ENCODE data around the gene PCDHGA1.
"Not testable (repeated sequence)": the region's sequence is repeated elsewhere in the genome, so short reads cannot be mapped to it uniquely, and the experiment has no call there.

PCDHGA1 gene

GRCh38 chr5:141388661-141389060 lies 58.3 kb downstream of the PCDHGA1 start:
- Histone ChIP-seq H3K9me3 (ENCODE audit: insufficient read depth, low read length) (peaks cover 10% of the 10 kb centered on the region; the same call in 1 of the 2 replicates), H3K36me3 (ENCODE audit: insufficient read depth, insufficient read length, low read length) (no peaks in the 10 kb centered on the region), H3K4me1 (ENCODE audit: insufficient read depth, insufficient read length) (no peaks in the 10 kb centered on the region), H3K27me3 (ENCODE audit: insufficient read depth, insufficient read length) (no peaks in the 10 kb centered on the region), H3K9ac (ENCODE audit: insufficient read length, low read depth) (no peak overlapping the region), H3K4me3 (ENCODE audit: insufficient read length, low read depth) (no peak overlapping the region)
- no peak for TF ChIP-seq SUZ12 (IDR thresholded peaks at IDR 0.05; ENCODE audit: extremely low read depth, insufficient read depth, insufficient read length)
- no peak for TF ChIP-seq YY1 (IDR thresholded peaks at IDR 0.05; ENCODE audit: insufficient read depth, insufficient read length)
- no peak for TF ChIP-seq ZNF274 (IDR thresholded peaks at IDR 0.05; ENCODE audit: low read depth, low read length)
- DNase-seq (ENCODE audit: low read depth, low spot score) = no peak

- Histone ChIP-seq H3K36me3 (ENCODE audit: insufficient read depth, insufficient read length, low read length) (no peaks in the 10 kb centered on the region), H3K4me1 (ENCODE audit: insufficient read depth, insufficient read length) (no peaks in the 10 kb centered on the region), H3K27me3 (ENCODE audit: insufficient read depth, insufficient read length) (no peaks in the 10 kb centered on the region), H3K4me3 (ENCODE audit: insufficient read length, low read depth) (no peak overlapping the region), H3K9ac (ENCODE audit: insufficient read length, low read depth) (no peak overlapping the region), H3K9me3 (ENCODE audit: insufficient read depth, low read length) (peaks cover 14% of the 10 kb centered on the region; the same call in 1 of the 2 replicates)
- TF ChIP-seq YY1 (IDR thresholded peaks at IDR 0.05; ENCODE audit: insufficient read depth, insufficient read length) (no peak), ZNF274 (IDR thresholded peaks at IDR 0.05; ENCODE audit: low read depth, low read length) (no peak), SUZ12 (IDR thresholded peaks at IDR 0.05; ENCODE audit: extremely low read depth, insufficient read depth, insufficient read length) (no peak)
- DNase-seq (ENCODE audit: low read depth, low spot score) = no peak
Measured at GRCh38 chr5:141389153-141390042, 59.1 kb downstream of the PCDHGA1 start.

- TF ChIP-seq ZNF274 (IDR thresholded peaks at IDR 0.05; ENCODE audit: low read depth, low read length) = no peak
- no peak for TF ChIP-seq YY1 (IDR thresholded peaks at IDR 0.05; ENCODE audit: insufficient read depth, insufficient read length)
- TF ChIP-seq SUZ12 (IDR thresholded peaks at IDR 0.05; ENCODE audit: extremely low read depth, insufficient read depth, insufficient read length) = no peak
- no peak for DNase-seq (ENCODE audit: low read depth, low spot score)
- no peak within 1 kb of the TSS for H3K4me3 ChIP-seq (ENCODE audit: insufficient read length, low read depth)
Measured at GRCh38 chr5:141392429-141393198, 62.3 kb downstream of the PCDHGA1 start, which contains the start of gene PCDHGA8. PCDHGA8 (plus strand) TSS chr5:141392633; CDS start chr5:141392814, 181 bp downstream.

GRCh38 chr5:141393267-141393666 lies 63.0 kb downstream of the PCDHGA1 start:
- peaks cover 14% of the 10 kb centered on the region; the same call in 1 of the 2 replicates for H3K9me3 ChIP-seq (ENCODE audit: insufficient read depth, low read length)
- no peak for DNase-seq (ENCODE audit: low read depth, low spot score)
- TF ChIP-seq YY1 (IDR thresholded peaks at IDR 0.05; ENCODE audit: insufficient read depth, insufficient read length) = no peak
- no peak for TF ChIP-seq ZNF274 (IDR thresholded peaks at IDR 0.05; ENCODE audit: low read depth, low read length)
- no peak for TF ChIP-seq SUZ12 (IDR thresholded peaks at IDR 0.05; ENCODE audit: extremely low read depth, insufficient read depth, insufficient read length)
- no peaks in the 10 kb centered on the region for H3K36me3 ChIP-seq (ENCODE audit: insufficient read depth, insufficient read length, low read length)
- no peak overlapping the region for H3K9ac ChIP-seq (ENCODE audit: insufficient read length, low read depth)
- H3K4me1 ChIP-seq (ENCODE audit: insufficient read depth, insufficient read length) = no peaks in the 10 kb centered on the region
- no peak overlapping the region for H3K4me3 ChIP-seq (ENCODE audit: insufficient read length, low read depth)
- no peaks in the 10 kb centered on the region for H3K27me3 ChIP-seq (ENCODE audit: insufficient read depth, insufficient read length)

More at GRCh38 chr5:141392429-141393198, 62.3 kb downstream of the PCDHGA1 start, which contains the start of gene PCDHGA8:
- Histone ChIP-seq H3K27me3 (ENCODE audit: insufficient read depth, insufficient read length) (no peaks in the 10 kb centered on the region), H3K4me1 (ENCODE audit: insufficient read depth, insufficient read length) (no peaks in the 10 kb centered on the region), H3K9ac (ENCODE audit: insufficient read length, low read depth) (no peak within 1 kb of the TSS), H3K9me3 (ENCODE audit: insufficient read depth, low read length) (peaks cover 14% of the 10 kb centered on the region; the same call in 1 of the 2 replicates), H3K36me3 (ENCODE audit: insufficient read depth, insufficient read length, low read length) (no peaks in the 10 kb centered on the region)

GRCh38 chr5:141394401-141395187 lies 64.3 kb downstream of the PCDHGA1 start:
- not testable (repeated sequence) for DNase-seq (ENCODE audit: low read depth, low spot score); H3K36me3 ChIP-seq (ENCODE audit: insufficient read depth, insufficient read length, low read length); H3K9ac ChIP-seq (ENCODE audit: insufficient read length, low read depth); H3K4me1 ChIP-seq (ENCODE audit: insufficient read depth, insufficient read length); H3K4me3 ChIP-seq (ENCODE audit: insufficient read length, low read depth); H3K27me3 ChIP-seq (ENCODE audit: insufficient read depth, insufficient read length)
- H3K9me3 ChIP-seq (ENCODE audit: insufficient read depth, low read length) = peaks cover 18% of the 10 kb centered on the region; the same call in 1 of the 2 replicates

- H3K27me3 ChIP-seq (ENCODE audit: insufficient read depth, insufficient read length); H3K36me3 ChIP-seq (ENCODE audit: insufficient read depth, insufficient read length, low read length); H3K9ac ChIP-seq (ENCODE audit: insufficient read length, low read depth); DNase-seq (ENCODE audit: low read depth, low spot score); H3K4me3 ChIP-seq (ENCODE audit: insufficient read length, low read depth); H3K4me1 ChIP-seq (ENCODE audit: insufficient read depth, insufficient read length): not testable (repeated sequence)
- H3K9me3 ChIP-seq (ENCODE audit: insufficient read depth, low read length) = peaks cover 13% of the 10 kb centered on the region; the same call in 1 of the 2 replicates
Measured at GRCh38 chr5:141397756-141398551, 67.6 kb downstream of the PCDHGA1 start, which contains the start of gene PCDHGB5. PCDHGB5 (plus strand) TSS chr5:141397947; CDS start chr5:141398128, 181 bp downstream.
